GM03348 (cell line): Measurements from ENCODE around the gene TTYH1.
A peak's percentile ranks its signal among the peaks of the same experiment; 100 is the strongest.

Source experiments
- DNase-seq: peaks from one replicate; pipeline ENCODE4 v3.0.0; 2012; ENCODE audit warnings: low spot score

TTYH1 gene

GRCh38 chr19:54424201-54424600 is 8.9 kb downstream of the TTYH1 start:
- DNase-seq, result no peak

- no peak for DNase-seq
Observed at GRCh38 chr19:54424660-54425381, 9.6 kb downstream of the TTYH1 start.

- no peak for DNase-seq
Observed at GRCh38 chr19:54425382-54425723, 10.1 kb downstream of the TTYH1 start.

- no peak for DNase-seq
Observed at GRCh38 chr19:54426291-54426931, 11.1 kb downstream of the TTYH1 start.

GRCh38 chr19:54427586-54427985 is 12.3 kb downstream of the TTYH1 start:
- no peak for DNase-seq

- DNase-seq, result no peak
Observed at GRCh38 chr19:54428323-54429175, 13.3 kb downstream of the TTYH1 start.

GRCh38 chr19:54429176-54429495 is 13.9 kb downstream of the TTYH1 start:
- DNase-seq, result no peak

- no peak for DNase-seq
Observed at GRCh38 chr19:54429545-54430227, 14.4 kb downstream of the TTYH1 start.

- DNase-seq, result peak; percentile 84
Observed at GRCh38 chr19:54430306-54431254, 15.3 kb downstream of the TTYH1 start.

- no peak for DNase-seq
Observed at GRCh38 chr19:54431255-54431838, 16.1 kb downstream of the TTYH1 start.

GRCh38 chr19:54432144-54432738 is 17.0 kb downstream of the TTYH1 start:
- DNase-seq, result no peak

GRCh38 chr19:54433697-54434096 is 18.4 kb downstream of the TTYH1 start:
- no peak for DNase-seq

GRCh38 chr19:54434112-54434872 is 19.0 kb downstream of the TTYH1 start:
- DNase-seq, result no peak

- no peak for DNase-seq
Observed at GRCh38 chr19:54434873-54435214, 19.6 kb downstream of the TTYH1 start.

- DNase-seq, result no peak
Observed at GRCh38 chr19:54435551-54436016, 20.3 kb downstream of the TTYH1 start.

GRCh38 chr19:54436031-54436523 is 20.8 kb downstream of the TTYH1 start:
- no peak for DNase-seq

- DNase-seq, result no peak
Observed at GRCh38 chr19:54436628-54437252, 21.5 kb downstream of the TTYH1 start.

- no peak for DNase-seq
Observed at GRCh38 chr19:54439174-54439851, 24.0 kb downstream of the TTYH1 start.

GRCh38 chr19:54440641-54441040 is 25.4 kb downstream of the TTYH1 start:
- no peak for DNase-seq
